K562 (cell line): ENCODE data around the gene CAPS. TPM values are rescaled to one million over a fixed set of nuclear protein-coding genes. Genes with fewer than 3 reads are reported as not detected.

Source experiments
- CEBPB ChIP-seq: fragments of 450-650 bp; IDR thresholded peaks from 2 replicates; pipeline ENCODE4 v1.6.1; 2016; ENCODE audit warnings: missing genetic modification characterization, missing compliant biosample characterization
- CHCHD3 ChIP-seq: fragments of 250-450 bp; sonication (Bioruptor Pico); IDR thresholded peaks from 2 replicates; pipeline ENCODE4 v2.1.2; 2022; ENCODE audit warnings: mild to moderate bottlenecking
- JUND ChIP-seq, 2 experiments: IDR thresholded peaks; 2 replicates in 1 of 2; 3 replicates in 1 of 2; pipeline ENCODE4 v1.6.1; 2011; ENCODE audit warnings: borderline replicate concordance in 2 of 2, low read depth in 2 of 2, low read length in 2 of 2, improper control_type of control experiment in 1 of 2, missing biosample characterization in 1 of 2, missing genetic modification characterization in 1 of 2, missing genetic modification reagents in 1 of 2
- MEIS2 ChIP-seq: fragments of 450-650 bp; IDR thresholded peaks from 2 replicates; pipeline ENCODE4 v1.6.1; 2014; ENCODE audit warnings: mild to moderate bottlenecking; ENCODE audit not compliant: partially characterized antibody
- MTA1 ChIP-seq: fragments of 450-650 bp; IDR thresholded peaks from 2 replicates; pipeline ENCODE4 v1.6.1; 2017; ENCODE audit warnings: borderline replicate concordance
- MYC ChIP-seq, 2 experiments: fragments of 250-450 bp in 1 of 2; sonication (Bioruptor Pico) in 1 of 2; IDR thresholded peaks; 2 replicates each; pipeline versions ENCODE4 v1.5.1 to v1.6.1; 2012 to 2021; ENCODE audit warnings: low read depth in 2 of 2, borderline replicate concordance in 1 of 2, improper control_type of control experiment in 1 of 2, low read length in 1 of 2, mild to moderate bottlenecking in 1 of 2, moderate library complexity in 1 of 2
- ZNF707 ChIP-seq: fragments of 250-450 bp; sonication (Bioruptor Pico); conservative IDR thresholded peaks from 2 replicates; pipeline ENCODE4 v1.8.0; 2022; ENCODE audit warnings: inconsistent platforms, mild to moderate bottlenecking, moderate library complexity
- polyA plus RNA-seq, 8 experiments: library from polyadenylated mRNA; depleted of rRNA in 4 of 8; stranded (reverse) in 5 of 8; unstranded in 3 of 8; fragments of >200 nt; fragmentation: Nextera tagmentation in 2 of 8; fragmentation: Illumina TruSeq in 1 of 8; extraction: Ambion mirVana in 2 of 8; extraction: Trizol in 1 of 8; gene quantifications; 2 replicates each; pipeline versions ENCODE4 v1.2.1 to v1.2.3, GENCODE V29; 2011 to 2014; ENCODE audit warnings: inconsistent platforms in 1 of 8, missing spikeins in 1 of 8
- total RNA-seq, 7 experiments: library from RNA; depleted of rRNA in 6 of 7; stranded (reverse); fragments of >200 nt in 6 of 7; fragmentation: Illumina TruSeq in 2 of 7; extraction: Trizol in 2 of 7; gene quantifications; 2 replicates each; pipeline versions ENCODE4 v1.2.1 to v1.2.3, GENCODE V29; 2011 to 2021; ENCODE audit warnings: low replicate concordance in 1 of 7
- TF ChIP-seq, protein P1 (sequence below): fragments of 450-650 bp; IDR thresholded peaks from 2 replicates; pipeline ENCODE4 v1.6.1; 2016; ENCODE audit warnings: mild to moderate bottlenecking, moderate library complexity
- TF ChIP-seq, protein P2 (sequence below), 2 experiments: fragments of 450-650 bp in 1 of 2; sonication (generic) in 1 of 2; formaldehyde crosslinking in 1 of 2; IDR thresholded peaks in 1 of 2; conservative IDR thresholded peaks in 1 of 2; 2 replicates each; pipeline versions ENCODE4 v1.6.1 to v1.8.1; 2016 to 2023; ENCODE audit warnings: mild to moderate bottlenecking in 2 of 2, moderate library complexity in 2 of 2, inconsistent platforms in 1 of 2, missing genetic modification reagents in 1 of 2
- TF ChIP-seq, protein P3 (sequence below): fragments of 450-650 bp; IDR thresholded peaks from 2 replicates; pipeline ENCODE4 v1.6.1; 2016
- TF ChIP-seq, protein P4 (sequence below): fragments of 450-650 bp; formaldehyde crosslinking; conservative IDR thresholded peaks from 2 replicates; pipeline ENCODE4 v1.4.0; 2022; ENCODE audit warnings: mild to moderate bottlenecking, missing genetic modification characterization

CAPS gene
- total and polyA plus RNA-seq, 9 of the 15 experiments (the other 6 are each of a cell fraction or from before 2014, with no cell fraction given) = 0.15 to 4.0 (median 0.91) TPM

DNA sequence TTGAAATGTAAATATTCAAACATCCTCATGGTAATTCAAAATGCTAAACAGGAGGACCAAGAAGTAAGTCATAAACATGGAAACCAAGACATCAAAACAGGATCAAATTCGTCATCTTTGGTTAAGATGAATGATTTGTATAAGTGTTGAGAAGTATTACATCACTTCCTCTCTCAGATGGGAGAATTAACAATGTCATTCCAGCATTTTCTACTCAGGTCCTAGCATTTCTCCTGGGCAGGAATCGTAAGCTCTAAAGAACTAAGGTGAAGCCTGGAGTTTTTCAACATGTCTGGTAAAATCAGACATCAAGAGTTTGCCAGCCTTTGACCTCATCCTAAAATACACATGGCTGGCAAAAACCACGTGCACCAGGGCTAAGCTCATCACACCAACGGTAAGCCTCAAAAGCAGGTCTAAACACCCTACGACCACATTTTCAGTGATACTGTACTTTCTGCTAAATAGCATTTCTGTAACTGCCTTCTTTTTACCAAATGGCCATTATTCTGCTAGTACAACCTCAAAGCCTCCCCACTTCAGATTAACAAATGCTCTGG, 39.1 kb downstream of the CAPS start (continued):
- TF ChIP-seq, protein P1, sequence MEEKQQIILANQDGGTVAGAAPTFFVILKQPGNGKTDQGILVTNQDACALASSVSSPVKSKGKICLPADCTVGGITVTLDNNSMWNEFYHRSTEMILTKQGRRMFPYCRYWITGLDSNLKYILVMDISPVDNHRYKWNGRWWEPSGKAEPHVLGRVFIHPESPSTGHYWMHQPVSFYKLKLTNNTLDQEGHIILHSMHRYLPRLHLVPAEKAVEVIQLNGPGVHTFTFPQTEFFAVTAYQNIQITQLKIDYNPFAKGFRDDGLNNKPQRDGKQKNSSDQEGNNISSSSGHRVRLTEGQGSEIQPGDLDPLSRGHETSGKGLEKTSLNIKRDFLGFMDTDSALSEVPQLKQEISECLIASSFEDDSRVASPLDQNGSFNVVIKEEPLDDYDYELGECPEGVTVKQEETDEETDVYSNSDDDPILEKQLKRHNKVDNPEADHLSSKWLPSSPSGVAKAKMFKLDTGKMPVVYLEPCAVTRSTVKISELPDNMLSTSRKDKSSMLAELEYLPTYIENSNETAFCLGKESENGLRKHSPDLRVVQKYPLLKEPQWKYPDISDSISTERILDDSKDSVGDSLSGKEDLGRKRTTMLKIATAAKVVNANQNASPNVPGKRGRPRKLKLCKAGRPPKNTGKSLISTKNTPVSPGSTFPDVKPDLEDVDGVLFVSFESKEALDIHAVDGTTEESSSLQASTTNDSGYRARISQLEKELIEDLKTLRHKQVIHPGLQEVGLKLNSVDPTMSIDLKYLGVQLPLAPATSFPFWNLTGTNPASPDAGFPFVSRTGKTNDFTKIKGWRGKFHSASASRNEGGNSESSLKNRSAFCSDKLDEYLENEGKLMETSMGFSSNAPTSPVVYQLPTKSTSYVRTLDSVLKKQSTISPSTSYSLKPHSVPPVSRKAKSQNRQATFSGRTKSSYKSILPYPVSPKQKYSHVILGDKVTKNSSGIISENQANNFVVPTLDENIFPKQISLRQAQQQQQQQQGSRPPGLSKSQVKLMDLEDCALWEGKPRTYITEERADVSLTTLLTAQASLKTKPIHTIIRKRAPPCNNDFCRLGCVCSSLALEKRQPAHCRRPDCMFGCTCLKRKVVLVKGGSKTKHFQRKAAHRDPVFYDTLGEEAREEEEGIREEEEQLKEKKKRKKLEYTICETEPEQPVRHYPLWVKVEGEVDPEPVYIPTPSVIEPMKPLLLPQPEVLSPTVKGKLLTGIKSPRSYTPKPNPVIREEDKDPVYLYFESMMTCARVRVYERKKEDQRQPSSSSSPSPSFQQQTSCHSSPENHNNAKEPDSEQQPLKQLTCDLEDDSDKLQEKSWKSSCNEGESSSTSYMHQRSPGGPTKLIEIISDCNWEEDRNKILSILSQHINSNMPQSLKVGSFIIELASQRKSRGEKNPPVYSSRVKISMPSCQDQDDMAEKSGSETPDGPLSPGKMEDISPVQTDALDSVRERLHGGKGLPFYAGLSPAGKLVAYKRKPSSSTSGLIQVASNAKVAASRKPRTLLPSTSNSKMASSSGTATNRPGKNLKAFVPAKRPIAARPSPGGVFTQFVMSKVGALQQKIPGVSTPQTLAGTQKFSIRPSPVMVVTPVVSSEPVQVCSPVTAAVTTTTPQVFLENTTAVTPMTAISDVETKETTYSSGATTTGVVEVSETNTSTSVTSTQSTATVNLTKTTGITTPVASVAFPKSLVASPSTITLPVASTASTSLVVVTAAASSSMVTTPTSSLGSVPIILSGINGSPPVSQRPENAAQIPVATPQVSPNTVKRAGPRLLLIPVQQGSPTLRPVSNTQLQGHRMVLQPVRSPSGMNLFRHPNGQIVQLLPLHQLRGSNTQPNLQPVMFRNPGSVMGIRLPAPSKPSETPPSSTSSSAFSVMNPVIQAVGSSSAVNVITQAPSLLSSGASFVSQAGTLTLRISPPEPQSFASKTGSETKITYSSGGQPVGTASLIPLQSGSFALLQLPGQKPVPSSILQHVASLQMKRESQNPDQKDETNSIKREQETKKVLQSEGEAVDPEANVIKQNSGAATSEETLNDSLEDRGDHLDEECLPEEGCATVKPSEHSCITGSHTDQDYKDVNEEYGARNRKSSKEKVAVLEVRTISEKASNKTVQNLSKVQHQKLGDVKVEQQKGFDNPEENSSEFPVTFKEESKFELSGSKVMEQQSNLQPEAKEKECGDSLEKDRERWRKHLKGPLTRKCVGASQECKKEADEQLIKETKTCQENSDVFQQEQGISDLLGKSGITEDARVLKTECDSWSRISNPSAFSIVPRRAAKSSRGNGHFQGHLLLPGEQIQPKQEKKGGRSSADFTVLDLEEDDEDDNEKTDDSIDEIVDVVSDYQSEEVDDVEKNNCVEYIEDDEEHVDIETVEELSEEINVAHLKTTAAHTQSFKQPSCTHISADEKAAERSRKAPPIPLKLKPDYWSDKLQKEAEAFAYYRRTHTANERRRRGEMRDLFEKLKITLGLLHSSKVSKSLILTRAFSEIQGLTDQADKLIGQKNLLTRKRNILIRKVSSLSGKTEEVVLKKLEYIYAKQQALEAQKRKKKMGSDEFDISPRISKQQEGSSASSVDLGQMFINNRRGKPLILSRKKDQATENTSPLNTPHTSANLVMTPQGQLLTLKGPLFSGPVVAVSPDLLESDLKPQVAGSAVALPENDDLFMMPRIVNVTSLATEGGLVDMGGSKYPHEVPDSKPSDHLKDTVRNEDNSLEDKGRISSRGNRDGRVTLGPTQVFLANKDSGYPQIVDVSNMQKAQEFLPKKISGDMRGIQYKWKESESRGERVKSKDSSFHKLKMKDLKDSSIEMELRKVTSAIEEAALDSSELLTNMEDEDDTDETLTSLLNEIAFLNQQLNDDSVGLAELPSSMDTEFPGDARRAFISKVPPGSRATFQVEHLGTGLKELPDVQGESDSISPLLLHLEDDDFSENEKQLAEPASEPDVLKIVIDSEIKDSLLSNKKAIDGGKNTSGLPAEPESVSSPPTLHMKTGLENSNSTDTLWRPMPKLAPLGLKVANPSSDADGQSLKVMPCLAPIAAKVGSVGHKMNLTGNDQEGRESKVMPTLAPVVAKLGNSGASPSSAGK = peak; percentile 66
- TF ChIP-seq CHCHD3 (no peak), MEIS2 (peak; percentile 82), ZNF707 (CRISPR knock-in tag) (no peak), JUND (IDR thresholded peaks at IDR 0.05; ENCODE audit: borderline replicate concordance, low read depth, low read length) (no peak; the same call in 1 of the 2 replicates), JUND (tag; IDR thresholded peaks at IDR 0.05; ENCODE audit: borderline replicate concordance, low read depth, low read length) (peak; percentile 65; the same call in 2 of the 3 replicates), CEBPB (tag) (peak; percentile 60), MTA1 (no peak), MYC (IDR thresholded peaks at IDR 0.05; ENCODE audit: low read depth, low read length) (peak; percentile 40), MYC (CRISPR knock-in tag; IDR thresholded peaks at IDR 0.05; ENCODE audit: borderline replicate concordance, low read depth) (no peak)
- TF ChIP-seq, protein P2, sequence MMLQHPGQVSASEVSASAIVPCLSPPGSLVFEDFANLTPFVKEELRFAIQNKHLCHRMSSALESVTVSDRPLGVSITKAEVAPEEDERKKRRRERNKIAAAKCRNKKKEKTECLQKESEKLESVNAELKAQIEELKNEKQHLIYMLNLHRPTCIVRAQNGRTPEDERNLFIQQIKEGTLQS (IDR thresholded peaks at IDR 0.05) = peak; percentile 91
- TF ChIP-seq, protein P2 (CRISPR knock-in tag; conservative IDR thresholded peaks at IDR 0.05) = no peak
- TF ChIP-seq, protein P3, sequence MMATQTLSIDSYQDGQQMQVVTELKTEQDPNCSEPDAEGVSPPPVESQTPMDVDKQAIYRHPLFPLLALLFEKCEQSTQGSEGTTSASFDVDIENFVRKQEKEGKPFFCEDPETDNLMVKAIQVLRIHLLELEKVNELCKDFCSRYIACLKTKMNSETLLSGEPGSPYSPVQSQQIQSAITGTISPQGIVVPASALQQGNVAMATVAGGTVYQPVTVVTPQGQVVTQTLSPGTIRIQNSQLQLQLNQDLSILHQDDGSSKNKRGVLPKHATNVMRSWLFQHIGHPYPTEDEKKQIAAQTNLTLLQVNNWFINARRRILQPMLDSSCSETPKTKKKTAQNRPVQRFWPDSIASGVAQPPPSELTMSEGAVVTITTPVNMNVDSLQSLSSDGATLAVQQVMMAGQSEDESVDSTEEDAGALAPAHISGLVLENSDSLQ = no peak
- TF ChIP-seq, protein P4, sequence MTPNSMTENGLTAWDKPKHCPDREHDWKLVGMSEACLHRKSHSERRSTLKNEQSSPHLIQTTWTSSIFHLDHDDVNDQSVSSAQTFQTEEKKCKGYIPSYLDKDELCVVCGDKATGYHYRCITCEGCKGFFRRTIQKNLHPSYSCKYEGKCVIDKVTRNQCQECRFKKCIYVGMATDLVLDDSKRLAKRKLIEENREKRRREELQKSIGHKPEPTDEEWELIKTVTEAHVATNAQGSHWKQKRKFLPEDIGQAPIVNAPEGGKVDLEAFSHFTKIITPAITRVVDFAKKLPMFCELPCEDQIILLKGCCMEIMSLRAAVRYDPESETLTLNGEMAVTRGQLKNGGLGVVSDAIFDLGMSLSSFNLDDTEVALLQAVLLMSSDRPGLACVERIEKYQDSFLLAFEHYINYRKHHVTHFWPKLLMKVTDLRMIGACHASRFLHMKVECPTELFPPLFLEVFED (CRISPR knock-in tag) = 0 out of 2 replicates have a peak, but pooled peaks have one; percentile 25
